HG03159 (cell line): ENCODE measurements around the gene M1AP.
"Not testable (repeated sequence)": the region's sequence is repeated elsewhere in the genome, so short reads cannot be mapped to it uniquely, and the experiment has no call there.

Experiments
- ATAC-seq: cut with Tn5 transposase; IDR thresholded peaks from one replicate; pipeline ENCODE4 v1.9.1; 2021; ENCODE audit warnings: mild to moderate bottlenecking, moderate library complexity; ENCODE audit not compliant: unreplicated experiment

Gene M1AP

DNA sequence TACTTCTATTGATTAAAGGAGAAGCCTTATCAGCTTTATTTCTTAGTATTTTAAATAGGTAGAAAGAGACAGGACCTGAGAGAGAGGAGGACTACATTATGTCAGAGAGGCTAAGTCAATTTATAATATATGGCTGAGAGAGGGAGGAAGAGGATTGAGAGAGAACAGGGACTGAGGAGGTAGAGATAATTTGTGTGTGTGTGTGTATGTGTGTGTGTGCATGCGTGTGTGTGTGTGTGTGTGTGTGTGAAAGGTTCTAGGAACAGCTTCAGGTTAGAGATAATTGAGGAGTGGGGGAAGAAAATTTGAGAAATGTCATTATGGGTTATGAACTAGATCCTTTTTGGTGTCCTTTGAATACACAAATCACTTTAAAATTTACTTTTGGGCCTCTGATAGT, 78.4 kb downstream of the M1AP start:
- no peak for ATAC-seq

DNA sequence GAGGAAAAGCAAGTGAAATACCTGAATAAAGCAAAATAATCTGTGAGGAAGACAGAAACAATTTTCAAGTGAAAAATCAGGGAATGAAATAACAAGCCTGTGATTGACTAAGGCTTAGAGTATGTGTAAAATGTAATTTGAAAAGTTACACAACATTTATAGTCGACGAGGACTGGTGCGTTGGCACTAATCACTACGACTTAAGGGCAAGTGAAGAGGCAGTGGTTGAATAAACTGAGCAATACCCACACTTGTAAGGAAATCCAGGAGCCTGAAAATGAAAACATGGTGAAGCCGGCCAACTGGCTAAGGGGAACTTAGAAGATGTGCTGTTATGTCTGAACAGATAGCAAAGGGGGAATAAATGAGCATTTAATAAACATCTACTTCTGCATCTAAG, 80.2 kb downstream of the M1AP start:
- ATAC-seq = no peak

DNA sequence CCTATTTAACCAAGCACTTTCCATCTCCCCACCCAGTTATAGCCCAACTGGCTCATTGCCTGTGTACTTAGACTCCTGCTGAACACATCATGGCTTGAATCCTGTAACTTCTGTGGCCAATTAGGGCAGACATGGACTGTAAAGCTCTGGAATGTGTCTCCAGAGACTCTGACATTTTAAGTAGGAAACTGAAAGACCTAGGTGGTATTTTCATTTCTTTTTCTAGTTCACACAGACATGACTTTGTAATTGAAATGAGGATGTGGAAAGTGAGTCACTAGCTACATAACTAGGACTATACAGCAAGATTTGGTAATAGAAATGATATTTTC, 81.4 kb downstream of the M1AP start:
- no peak for ATAC-seq

DNA sequence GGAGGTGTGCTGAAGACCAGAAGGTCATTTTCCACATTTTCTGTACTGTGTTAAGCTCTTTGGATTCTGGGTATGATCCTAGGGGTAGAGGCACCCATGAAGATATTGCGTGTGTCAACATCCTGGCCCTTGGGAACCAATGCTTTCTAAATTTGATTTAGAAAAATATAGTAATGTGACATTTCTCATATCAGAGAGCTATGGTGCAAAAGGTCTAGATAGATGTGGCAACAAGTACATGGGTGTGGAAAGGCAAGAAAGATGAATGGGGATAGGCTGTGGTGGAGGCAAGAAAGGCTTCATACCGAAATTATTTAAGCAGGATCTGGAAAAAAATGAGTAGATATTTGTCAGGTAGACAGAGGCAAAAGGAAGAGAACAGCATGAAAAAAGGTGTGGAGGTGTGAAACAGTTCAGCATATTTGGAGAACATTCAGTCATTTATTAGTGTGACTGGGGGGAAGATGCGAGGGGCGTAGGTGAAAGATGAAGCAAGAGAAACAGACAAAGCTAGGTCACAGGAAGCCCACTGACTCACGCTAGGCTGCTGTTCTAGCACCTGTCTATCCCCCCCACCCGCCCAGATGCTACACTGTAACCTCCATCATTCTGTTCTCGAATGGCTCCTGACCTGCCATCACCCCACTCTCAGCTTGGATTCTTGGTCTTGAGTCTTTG, 81.9 kb downstream of the M1AP start:
- no peak for ATAC-seq

DNA sequence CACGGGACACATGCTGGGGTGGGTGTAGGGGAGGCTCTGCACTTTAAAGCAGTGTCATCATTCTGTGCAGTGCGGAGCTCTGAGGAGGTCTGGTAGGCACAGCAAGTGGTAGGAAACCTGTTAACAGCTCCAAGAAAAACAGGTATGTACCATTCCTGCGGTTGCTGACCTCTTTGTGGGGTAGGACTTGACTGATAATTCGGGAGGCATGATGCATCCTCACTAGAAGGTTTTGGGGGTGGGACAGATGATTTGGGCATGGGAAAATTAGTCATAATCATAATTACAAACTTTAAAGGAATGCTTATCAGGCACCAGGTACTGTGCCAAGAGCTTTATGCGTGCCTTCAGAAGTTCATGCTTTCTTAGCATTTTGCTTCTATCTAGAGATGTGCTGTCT, 83.9 kb downstream of the M1AP start:
- no peak for ATAC-seq

DNA sequence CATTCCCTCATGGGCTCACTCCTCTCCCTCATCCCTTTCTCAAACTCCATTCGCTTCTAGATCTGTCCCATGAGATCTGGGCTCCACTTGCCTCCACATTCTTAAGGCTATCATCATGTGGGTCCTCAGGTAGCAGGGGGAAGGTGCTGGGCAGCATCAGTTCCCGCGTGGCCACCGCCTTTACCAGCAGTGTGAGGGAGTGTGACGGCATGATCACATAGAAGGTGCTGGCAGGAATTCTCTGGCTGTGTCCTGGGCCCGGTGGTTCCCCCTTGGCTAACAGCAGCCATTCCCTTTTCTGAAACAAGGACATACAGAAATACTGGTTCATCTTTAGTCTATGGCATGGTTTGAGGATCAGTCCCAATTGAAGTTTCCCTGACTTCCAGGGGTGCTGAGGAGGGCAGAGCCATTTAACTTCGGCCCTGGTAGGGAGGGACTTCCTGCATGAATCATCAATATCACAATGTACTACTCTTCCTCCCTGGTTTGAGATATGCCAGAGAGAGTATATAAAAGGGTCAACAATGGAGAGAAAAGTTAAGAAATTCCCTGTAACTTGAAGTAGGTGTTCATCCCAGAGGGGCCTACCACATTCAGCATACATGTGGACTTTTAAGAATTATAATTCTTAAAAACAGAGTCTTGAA, 85.9 kb downstream of the M1AP start:
- no peak for ATAC-seq

DNA sequence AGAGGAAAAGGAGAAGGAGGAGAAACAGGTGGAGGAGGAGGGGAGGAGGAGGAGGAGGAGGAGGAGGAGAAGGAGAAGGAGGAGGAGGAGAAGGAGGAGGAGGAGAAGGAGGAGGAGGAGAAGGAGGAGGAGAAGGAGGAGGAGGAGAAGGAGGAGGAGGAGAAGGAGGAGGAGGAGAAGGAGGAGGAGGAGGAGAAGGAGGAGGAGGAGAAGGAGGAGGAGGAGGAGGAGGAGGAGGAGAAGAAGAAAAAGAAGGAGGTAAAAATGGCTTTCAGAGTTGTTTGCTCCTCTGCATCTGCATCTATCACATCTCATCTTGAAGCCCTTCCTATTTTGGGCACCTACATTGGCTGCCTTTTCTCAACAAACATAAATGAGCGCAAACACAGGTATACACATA, 87.1 kb downstream of the M1AP start:
- not testable (repeated sequence) for ATAC-seq

DNA sequence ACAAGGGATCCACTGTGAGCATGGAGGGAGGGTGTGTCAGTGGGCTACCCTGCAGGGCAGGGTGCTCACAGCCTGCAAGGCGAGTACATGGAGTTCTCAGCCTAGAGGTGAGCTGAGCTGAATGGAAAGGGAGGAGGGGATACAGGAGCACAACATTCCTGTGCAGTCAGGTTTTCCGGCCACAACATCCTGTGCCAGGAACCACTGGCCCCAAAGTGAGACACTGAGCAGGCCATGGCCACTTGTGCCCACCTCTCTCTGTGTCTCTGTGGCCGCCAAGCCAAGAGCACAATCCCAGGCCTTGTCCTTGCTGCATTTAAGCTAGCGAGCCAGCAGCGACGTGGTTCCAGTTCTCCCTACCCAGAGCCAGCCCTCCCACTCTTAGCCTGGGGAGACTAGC, 87.5 kb downstream of the M1AP start:
- no peak for ATAC-seq

DNA sequence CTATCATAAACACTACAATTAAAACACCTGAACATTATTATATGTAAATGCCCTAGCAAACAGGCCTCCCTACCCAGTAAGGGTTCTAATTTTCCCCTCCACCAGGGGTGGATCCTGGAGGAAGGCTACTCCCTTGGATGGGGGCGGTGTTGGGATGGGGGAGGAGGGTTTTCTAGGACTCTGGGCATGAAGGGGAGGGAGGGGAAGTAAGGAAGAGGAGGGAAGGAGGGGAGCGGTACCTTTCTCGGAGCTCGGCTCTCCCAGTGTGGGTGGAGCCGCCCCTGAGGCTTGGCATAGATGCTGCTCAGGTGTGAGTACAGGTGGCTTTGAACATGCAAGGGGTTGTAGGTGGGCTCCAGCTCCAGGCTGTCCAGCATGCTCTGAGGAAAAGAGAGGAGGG, 88.2 kb downstream of the M1AP start:
- no peak for ATAC-seq

DNA sequence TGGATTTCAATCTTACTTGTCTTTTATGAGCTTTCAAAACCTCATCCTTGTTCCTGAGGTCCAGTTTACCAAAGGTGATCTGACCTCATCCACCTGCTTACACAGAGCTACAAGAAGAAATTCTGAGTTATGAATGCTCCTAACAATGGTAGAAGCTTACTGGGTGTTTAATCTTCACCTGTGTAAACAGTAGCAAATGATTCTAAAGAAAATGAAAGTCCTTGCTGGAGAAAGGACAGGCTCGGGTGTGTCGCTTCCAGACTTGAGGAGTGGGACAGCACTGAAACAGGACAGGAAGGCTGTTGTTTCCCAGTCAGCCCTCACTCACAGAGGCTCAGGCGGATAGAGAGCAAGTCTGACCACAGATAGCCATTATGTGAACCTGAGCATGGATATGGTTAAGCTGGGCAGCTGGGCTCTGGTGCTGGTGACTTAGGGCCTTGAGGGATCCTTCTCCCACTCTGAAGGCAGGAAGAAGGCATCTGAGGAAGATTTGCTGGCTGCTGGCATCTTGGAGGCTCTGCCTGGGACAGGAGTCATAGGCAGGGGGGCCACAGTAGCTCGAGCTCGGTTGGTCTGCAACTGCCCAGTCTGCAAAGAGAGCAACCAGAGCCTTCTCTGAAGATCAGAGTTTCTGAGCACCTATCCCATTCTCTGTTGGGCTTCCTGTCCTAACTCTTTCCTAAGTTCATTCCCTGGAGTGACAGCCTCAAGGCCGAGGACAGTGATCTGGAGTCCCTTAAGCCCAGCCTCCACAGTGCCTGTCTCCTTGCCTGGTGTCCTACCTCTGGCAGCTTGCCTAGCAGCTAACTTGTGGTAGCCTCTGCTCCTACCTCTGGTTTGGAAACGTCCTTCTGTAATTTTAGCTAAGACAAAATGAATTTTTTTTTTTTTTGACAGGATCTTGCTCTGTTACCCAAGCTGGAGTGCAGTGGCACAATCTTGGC, 89.6 kb downstream of the M1AP start:
- no peak for ATAC-seq

DNA sequence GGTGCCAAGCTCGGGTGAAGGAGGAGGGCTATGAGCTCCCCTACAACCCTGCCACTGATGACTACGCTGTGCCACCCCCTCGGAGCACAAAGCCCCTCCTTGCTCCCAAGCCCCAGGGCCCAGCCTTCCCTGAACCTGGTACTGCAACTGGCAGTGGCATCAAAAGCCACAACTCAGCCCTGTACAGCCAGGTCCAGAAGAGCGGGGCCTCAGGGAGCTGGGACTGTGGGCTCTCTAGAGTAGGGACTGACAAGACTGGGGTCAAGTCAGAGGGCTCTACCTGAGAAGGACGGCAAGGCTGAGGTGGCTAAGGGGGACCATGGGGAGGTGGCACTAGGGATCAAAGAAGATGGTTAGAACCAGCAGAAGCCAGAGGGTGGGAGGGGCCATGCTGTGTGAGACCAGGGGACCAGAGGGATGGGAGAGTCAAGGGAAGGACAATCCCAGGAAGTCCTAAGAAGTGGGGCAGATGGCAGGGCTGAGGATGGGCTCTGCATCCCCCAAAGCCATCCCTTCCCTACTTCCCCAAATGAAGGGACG, 91.2 kb downstream of the M1AP start:
- no peak for ATAC-seq

DNA sequence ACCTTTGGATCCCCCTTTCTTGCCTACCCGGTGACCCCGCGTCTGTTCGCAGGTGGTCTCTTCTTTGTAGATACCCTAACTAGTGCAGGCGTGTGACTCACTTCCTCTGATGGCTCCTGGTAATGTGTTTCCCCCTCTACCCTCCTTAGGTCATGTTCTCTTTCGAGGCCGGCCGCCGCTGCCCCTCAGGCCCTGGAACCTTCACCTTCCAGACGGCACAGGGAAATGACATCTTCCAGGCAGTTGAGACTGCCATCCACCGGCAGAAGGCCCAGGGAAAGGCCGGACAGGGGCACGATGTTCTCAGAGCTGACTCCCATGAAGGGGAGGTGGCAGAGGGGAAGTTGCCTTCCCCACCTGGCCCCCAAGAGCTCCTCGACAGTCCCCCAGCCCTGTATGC, 92.0 kb downstream of the M1AP start:
- ATAC-seq = no peak

DNA sequence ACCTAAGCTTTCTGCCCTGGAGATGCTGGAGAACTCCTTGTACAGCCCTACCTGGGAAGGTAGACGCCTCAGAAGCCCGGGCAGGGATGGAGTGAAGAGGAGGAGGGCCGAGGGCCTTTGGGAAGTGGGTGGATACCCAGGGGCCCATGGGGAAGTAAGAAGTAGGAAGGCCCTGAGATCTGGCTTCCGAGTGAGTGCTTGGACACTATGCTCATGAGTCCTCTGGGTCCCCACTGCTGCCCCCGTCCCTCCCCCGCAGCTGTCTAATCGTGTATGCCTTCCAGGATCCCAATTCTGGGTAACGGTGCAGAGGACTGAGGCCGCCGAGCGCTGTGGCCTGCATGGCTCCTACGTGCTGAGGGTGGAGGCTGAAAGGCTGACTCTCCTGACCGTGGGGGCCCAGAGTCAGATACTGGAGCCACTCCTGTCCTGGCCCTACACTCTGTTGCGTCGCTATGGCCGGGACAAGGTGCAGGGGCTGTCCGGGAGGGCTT, 92.5 kb downstream of the M1AP start:
- ATAC-seq = no peak

DNA sequence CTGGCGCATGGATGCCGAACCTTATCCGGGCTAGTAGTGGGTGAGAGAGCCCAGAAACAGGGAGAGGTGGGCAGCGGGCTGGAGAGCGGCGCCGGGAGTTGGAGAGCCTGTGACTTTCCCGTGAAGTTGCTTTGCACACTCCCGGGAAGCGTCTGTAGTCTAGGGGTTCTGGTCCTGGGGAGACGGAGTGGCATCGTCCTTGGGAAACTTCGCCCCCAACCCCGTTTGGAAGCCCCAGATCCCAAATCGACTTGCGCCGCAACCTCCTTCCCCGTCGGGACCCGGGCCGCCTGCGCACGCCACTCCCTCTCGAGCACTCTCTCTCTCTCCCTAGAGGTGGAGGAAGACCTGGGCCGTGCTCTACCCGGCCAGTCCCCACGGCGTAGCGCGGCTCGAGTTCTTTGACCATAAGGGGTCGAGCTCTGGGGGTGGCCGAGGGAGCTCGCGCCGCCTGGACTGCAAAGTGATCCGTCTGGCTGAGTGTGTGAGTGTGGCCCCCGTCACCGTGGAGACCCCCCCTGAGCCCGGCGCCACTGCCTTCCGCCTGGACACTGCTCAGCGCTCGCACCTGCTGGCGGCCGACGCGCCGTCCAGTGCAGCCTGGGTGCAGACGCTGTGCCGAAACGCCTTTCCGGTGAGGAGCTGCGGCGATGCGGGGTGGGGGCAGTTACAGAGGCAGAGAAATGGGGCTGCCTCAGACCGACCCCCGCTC, 93.2 kb downstream of the M1AP start:
- peak; percentile 62 for ATAC-seq

DNA sequence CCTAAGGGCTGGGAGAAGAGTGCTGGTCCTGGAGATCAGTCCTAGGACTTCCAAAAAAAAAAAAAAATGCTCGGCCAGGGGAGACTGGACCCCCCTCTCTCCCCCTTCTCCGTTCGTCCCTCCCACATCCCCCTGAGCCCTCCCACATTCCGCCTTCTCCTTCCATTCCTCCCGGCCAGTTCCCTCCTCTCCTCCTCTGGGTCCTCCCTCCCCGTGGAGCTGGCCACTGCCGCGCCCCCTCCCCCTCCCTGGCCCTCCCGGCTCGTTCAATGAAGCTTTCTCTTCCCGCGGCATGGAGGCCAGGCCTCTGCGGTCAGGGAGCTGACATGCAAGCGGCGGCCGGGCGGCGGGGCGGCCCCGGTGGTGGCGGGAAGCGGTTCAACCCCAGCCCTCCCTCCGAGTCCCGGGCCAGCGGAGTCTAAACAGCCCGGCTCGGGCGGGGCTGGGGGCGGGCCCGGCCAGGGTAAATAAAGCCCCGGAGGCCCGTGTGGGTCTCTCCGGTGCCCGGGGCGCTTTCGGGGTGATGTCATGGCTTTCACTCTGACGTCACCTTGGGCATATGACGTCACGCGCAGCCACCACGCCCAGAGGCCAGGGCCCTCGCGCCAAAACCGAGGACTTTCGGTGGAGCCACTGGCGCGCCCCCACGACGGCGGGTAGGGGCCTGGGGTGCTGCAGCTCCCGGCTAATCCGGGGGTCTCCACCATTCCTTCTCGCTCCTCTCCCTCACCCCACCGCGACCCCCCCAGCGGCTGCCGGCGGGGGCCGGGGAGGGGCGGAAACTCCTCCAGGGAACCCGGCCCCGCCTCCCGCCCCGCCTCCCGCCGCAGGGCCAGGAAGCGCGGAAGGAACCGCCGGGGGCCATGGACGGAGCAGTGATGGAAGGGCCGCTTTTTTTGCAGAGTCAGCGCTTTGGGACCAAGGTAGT, 94.0 kb downstream of the M1AP start, which contains the start of the genes DOK1 and LOXL3:
DOK1 (plus strand) TSS at position 829 of the 928 bp plus-strand sequence; CDS start at position 864, 35 bp downstream.
LOXL3 (minus strand) TSS at position 51 of the 928 bp plus-strand sequence. CDS start 1,308 bp downstream, outside the sequence.
- ATAC-seq = peak; percentile 60

DNA sequence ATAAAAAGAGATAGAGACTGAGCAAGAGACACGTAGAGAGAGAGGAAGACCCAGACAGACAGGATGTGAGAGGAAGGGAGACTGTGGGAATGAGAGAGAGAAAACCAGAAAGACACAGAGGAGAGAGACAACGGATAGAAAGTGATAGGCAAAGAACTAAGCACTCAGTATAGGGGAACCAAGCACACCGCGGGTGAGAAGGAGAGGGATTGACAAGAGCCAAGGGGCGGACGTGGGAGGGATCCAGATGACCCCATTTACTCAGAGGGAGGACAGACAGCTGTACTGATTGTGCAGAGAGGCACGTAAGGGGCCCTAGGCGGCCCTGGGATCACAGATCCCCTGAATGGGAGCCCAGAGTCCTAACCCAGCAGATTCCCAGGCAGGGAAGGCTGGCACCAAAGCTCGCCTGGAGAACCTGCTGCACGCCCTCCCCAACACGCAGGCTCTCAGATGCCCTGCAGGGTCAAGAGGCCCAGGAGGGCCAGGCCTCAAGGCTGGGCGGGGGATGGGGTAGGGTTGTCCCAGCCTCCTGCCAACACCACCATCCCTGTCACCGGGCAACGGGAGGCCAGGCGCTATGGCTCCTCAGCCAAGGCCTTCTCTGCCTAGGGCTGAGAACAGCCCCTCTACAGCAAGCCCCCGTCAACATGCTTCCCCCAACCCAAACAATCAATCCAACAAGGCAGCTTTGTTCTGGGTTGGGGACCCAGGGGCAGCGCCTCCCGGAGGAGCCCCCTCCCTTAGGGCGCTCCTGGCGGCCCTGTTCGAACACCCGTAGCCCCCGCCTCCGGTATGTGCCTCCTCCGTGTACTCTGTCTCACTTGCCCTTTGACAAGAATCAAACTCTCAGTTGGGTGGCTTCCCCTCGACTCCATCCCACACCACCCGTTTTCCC, 95.0 kb downstream of the M1AP start:
- ATAC-seq = no peak

DNA sequence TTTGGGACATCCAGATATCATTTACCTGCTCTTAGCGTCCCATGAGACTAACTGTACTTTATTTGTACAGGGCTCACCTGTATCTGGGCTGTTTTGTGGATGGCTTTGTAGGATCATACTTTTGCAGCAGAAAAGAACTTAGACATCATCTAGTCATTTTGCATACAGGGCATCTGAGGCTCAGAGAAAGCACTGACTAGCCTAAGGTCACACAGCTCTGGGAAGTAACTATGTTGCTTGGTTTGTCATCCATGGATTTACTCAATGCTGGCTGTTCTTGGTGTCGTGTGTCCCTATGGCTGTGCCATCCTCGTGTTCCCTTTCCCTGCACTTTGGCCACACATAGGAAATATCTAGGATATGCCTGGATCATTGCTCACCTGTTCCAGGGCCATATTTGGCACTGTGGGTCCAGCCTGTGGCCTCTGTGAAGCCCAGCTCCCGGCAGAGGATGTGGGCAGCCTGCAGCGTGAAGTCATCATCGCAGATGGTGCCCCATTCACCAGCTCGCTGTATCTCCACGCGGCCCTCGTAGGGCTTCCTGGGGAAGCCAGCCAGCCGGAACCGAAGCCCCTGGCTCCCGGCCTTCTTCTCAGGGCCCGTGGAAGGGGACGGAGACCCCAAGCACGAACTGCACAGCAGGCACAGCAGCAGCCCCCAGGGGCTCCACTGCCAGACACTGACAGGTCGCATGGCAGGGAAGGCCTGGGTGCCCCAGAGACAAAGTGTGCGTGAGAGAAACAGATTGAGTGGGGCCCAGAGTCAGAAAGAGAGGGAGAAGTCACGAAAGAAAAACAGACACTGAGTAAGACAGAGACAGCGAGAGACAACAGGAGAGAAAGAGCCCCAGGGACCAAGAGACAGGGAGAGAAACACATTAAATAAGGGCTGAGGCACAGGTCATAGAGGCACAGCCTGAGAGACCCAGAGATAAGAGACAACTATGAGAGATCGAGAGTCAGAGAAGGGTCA, 95.9 kb downstream of the M1AP start:
- no peak for ATAC-seq
